ENCODE data around the gene RSPH10B. TPM values are rescaled to one million over a fixed set of nuclear protein-coding genes. Genes with fewer than 3 reads are reported as not detected.
A peak's percentile ranks its signal among the peaks of the same experiment; 100 is the strongest.
"Not testable (repeated sequence)": the region's sequence is repeated elsewhere in the genome, so short reads cannot be mapped to it uniquely, and the experiment has no call there.

RSPH10B gene
- polyA plus RNA-seq, 1 donor from 2014 or later: 1.6 TPM

- H3K36me3 ChIP-seq (ENCODE audit: insufficient read depth, low read length): no peaks in the 10 kb centered on the region
- peaks cover 7% of the 10 kb centered on the region for H3K79me2 ChIP-seq (replicated peaks; ENCODE audit: insufficient read depth, low read length)
- no peak overlapping the region for H3K27ac ChIP-seq (ENCODE audit: low read length)
- H3K27me3 ChIP-seq (ENCODE audit: insufficient read depth, low read depth, low read length): no peaks in the 10 kb centered on the region
- H3K4me3 ChIP-seq (ENCODE audit: low read length): no peak overlapping the region
- no peak overlapping the region for H3K4me2 ChIP-seq (ENCODE audit: low read length)
- TF ChIP-seq CTCF (IDR thresholded peaks at IDR 0.05; ENCODE audit: poor library complexity, severe bottlenecking) (no peak), MXI1 (conservative IDR thresholded peaks at IDR 0.05; ENCODE audit: poor library complexity, severe bottlenecking) (no peak), POLR2AphosphoS5 (IDR thresholded peaks at IDR 0.05) (no peak), EP300 (conservative IDR thresholded peaks at IDR 0.05; ENCODE audit: poor library complexity, severe bottlenecking) (no peak), TAF1 (IDR thresholded peaks at IDR 0.05; ENCODE audit: low read depth) (no peak), EZH2 (IDR thresholded peaks at IDR 0.05; ENCODE audit: borderline replicate concordance, insufficient read depth, low read length, poor library complexity, severe bottlenecking) (no peak), RAD21 (conservative IDR thresholded peaks at IDR 0.05) (no peak), SMC3 (conservative IDR thresholded peaks at IDR 0.05; ENCODE audit: poor library complexity) (no peak)
- TF ChIP-seq, protein P1, sequence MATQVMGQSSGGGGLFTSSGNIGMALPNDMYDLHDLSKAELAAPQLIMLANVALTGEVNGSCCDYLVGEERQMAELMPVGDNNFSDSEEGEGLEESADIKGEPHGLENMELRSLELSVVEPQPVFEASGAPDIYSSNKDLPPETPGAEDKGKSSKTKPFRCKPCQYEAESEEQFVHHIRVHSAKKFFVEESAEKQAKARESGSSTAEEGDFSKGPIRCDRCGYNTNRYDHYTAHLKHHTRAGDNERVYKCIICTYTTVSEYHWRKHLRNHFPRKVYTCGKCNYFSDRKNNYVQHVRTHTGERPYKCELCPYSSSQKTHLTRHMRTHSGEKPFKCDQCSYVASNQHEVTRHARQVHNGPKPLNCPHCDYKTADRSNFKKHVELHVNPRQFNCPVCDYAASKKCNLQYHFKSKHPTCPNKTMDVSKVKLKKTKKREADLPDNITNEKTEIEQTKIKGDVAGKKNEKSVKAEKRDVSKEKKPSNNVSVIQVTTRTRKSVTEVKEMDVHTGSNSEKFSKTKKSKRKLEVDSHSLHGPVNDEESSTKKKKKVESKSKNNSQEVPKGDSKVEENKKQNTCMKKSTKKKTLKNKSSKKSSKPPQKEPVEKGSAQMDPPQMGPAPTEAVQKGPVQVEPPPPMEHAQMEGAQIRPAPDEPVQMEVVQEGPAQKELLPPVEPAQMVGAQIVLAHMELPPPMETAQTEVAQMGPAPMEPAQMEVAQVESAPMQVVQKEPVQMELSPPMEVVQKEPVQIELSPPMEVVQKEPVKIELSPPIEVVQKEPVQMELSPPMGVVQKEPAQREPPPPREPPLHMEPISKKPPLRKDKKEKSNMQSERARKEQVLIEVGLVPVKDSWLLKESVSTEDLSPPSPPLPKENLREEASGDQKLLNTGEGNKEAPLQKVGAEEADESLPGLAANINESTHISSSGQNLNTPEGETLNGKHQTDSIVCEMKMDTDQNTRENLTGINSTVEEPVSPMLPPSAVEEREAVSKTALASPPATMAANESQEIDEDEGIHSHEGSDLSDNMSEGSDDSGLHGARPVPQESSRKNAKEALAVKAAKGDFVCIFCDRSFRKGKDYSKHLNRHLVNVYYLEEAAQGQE (IDR thresholded peaks at IDR 0.05; ENCODE audit: borderline replicate concordance): no peak
- no peaks in the 10 kb centered on the region for H3K9me2 ChIP-seq (ENCODE audit: insufficient read depth, low read length)
- H2AFZ ChIP-seq (ENCODE audit: low read depth, low read length): no peak overlapping the region
- H3K9ac ChIP-seq (ENCODE audit: low read length): no peak overlapping the region
- no peaks in the 10 kb centered on the region for H3F3A ChIP-seq (ENCODE audit: insufficient read depth, low read length, poor library complexity, severe bottlenecking)
- H3K9me3 ChIP-seq (ENCODE audit: low read length): no peaks in the 10 kb centered on the region
- no peaks in the 10 kb centered on the region for H4K20me1 ChIP-seq (ENCODE audit: insufficient read depth)
Observed at GRCh38 chr7:6012355-6013104, 42.0 kb upstream of the RSPH10B start.

GRCh38 chr7:6011541-6011940 lies 41.1 kb upstream of the RSPH10B start:
- H3K36me3 ChIP-seq (ENCODE audit: insufficient read depth, low read length): no peaks in the 10 kb centered on the region
- no peaks in the 10 kb centered on the region for H3K9me2 ChIP-seq (ENCODE audit: insufficient read depth, low read length)
- no peak overlapping the region for H3K4me2 ChIP-seq (ENCODE audit: low read length)
- no peaks in the 10 kb centered on the region for H4K20me1 ChIP-seq (ENCODE audit: insufficient read depth)
- H3K9me3 ChIP-seq (ENCODE audit: low read length): no peaks in the 10 kb centered on the region
- H3K27ac ChIP-seq (ENCODE audit: low read length): no peak overlapping the region
- peaks cover 10% of the 10 kb centered on the region for H3K79me2 ChIP-seq (replicated peaks; ENCODE audit: insufficient read depth, low read length)
- no peak overlapping the region for H2AFZ ChIP-seq (ENCODE audit: low read depth, low read length)
- no peaks in the 10 kb centered on the region for H3F3A ChIP-seq (ENCODE audit: insufficient read depth, low read length, poor library complexity, severe bottlenecking)
- no peak overlapping the region for H3K4me3 ChIP-seq (ENCODE audit: low read length)
- TF ChIP-seq POLR2AphosphoS5 (IDR thresholded peaks at IDR 0.05) (no peak), RAD21 (conservative IDR thresholded peaks at IDR 0.05) (no peak), EP300 (conservative IDR thresholded peaks at IDR 0.05; ENCODE audit: poor library complexity, severe bottlenecking) (no peak), MXI1 (conservative IDR thresholded peaks at IDR 0.05; ENCODE audit: poor library complexity, severe bottlenecking) (no peak), SMC3 (conservative IDR thresholded peaks at IDR 0.05; ENCODE audit: poor library complexity) (no peak), TAF1 (IDR thresholded peaks at IDR 0.05; ENCODE audit: low read depth) (no peak), CTCF (IDR thresholded peaks at IDR 0.05; ENCODE audit: poor library complexity, severe bottlenecking) (no peak), EZH2 (IDR thresholded peaks at IDR 0.05; ENCODE audit: borderline replicate concordance, insufficient read depth, low read length, poor library complexity, severe bottlenecking) (no peak)
- TF ChIP-seq, protein P1 (IDR thresholded peaks at IDR 0.05; ENCODE audit: borderline replicate concordance): no peak
- no peaks in the 10 kb centered on the region for H3K27me3 ChIP-seq (ENCODE audit: insufficient read depth, low read depth, low read length)
- H3K9ac ChIP-seq (ENCODE audit: low read length): no peak overlapping the region

DNA sequence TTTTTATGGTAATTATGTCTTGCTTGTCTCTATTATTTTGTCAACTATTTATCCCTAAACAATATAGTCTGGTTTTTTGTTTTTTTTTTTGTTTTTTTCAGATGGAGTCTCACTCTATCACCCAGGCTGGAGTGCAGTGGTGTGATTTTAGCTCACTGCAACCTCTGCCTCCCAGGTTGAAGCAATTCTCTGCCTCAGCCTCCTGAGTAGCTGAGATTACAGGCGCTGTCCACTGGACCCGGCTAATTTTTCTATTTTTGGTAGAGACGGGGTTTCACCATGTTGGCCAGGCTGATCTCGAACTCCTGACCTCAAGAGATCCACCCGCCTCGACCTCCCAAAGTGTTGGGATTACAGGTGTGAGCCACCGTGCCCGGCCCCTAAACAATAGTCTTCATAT lies 39.9 kb upstream of the RSPH10B start:
- H3K36me3 ChIP-seq (ENCODE audit: insufficient read depth, low read length); H4K20me1 ChIP-seq (ENCODE audit: insufficient read depth); H3K4me2 ChIP-seq (ENCODE audit: low read length); H2AFZ ChIP-seq (ENCODE audit: low read depth, low read length); H3K79me2 ChIP-seq (replicated peaks; ENCODE audit: insufficient read depth, low read length); H3K9ac ChIP-seq (ENCODE audit: low read length); H3K27ac ChIP-seq (ENCODE audit: low read length); H3F3A ChIP-seq (ENCODE audit: insufficient read depth, low read length, poor library complexity, severe bottlenecking); H3K9me2 ChIP-seq (ENCODE audit: insufficient read depth, low read length); H3K27me3 ChIP-seq (ENCODE audit: insufficient read depth, low read depth, low read length); H3K9me3 ChIP-seq (ENCODE audit: low read length): not testable (repeated sequence)
- H3K4me3 ChIP-seq (ENCODE audit: low read length): peak overlapping the region; percentile 43
